Heart left ventricle (tissue), 16 donors: ENCODE results near the gene POLQ. TPM values are rescaled to one million over a fixed set of nuclear protein-coding genes. Genes with fewer than 3 reads are reported as not detected.

Experiments used
- ATAC-seq, 4 donors: fragments of 200-7000 bp; cut with Tn5 transposase; one replicate each; pipeline ENCODE4 v1.9.1; 2020 to 2022; ENCODE audit warnings: moderate library complexity in 4 of 4, mild to moderate bottlenecking in 3 of 4, moderate number of reproducible peaks in 1 of 4
- DNase-seq, 5 donors: peaks; one replicate each; pipeline ENCODE4 v3.0.0-alpha.2; 2020
- H3K27ac ChIP-seq, 12 donors: fragments of 200-600 bp; sonication (generic) in 4 of 12; one replicate each; pipeline versions ENCODE4 v1.5.0 to v1.8.0; 2016 to 2022; ENCODE audit warnings: mild to moderate bottlenecking in 2 of 12
- H3K27me3 ChIP-seq, 9 donors: fragments of 200-600 bp; sonication (generic) in 2 of 9; one replicate each; pipeline versions ENCODE4 v1.5.1 to v1.8.0; 2016 to 2022; ENCODE audit warnings: mild to moderate bottlenecking in 3 of 9
- H3K36me3 ChIP-seq, 9 donors: fragments of 200-600 bp; sonication (generic) in 2 of 9; one replicate each; pipeline versions ENCODE4 v1.5.0 to v1.8.0; 2018 to 2022; ENCODE audit warnings: mild to moderate bottlenecking in 2 of 9
- H3K4me1 ChIP-seq, 12 donors: fragments of 200-600 bp; sonication (generic) in 4 of 12; one replicate each; pipeline versions ENCODE4 v1.5.0 to v1.8.0; 2016 to 2022; ENCODE audit warnings: mild to moderate bottlenecking in 3 of 12
- H3K4me3 ChIP-seq, 12 donors: fragments of 200-600 bp; sonication (generic) in 4 of 12; one replicate each; pipeline versions ENCODE4 v1.5.0 to v1.8.0; 2017 to 2022; ENCODE audit warnings: mild to moderate bottlenecking in 9 of 12, moderate library complexity in 4 of 12
- H3K9me3 ChIP-seq, 12 donors: fragments of 200-600 bp; sonication (generic) in 4 of 12; one replicate each; pipeline versions ENCODE4 v1.5.0 to v1.8.0; 2016 to 2022; ENCODE audit warnings: mild to moderate bottlenecking in 1 of 12
- POLR2A ChIP-seq, 2 donors: fragments of 450-650 bp; IDR thresholded peaks; one replicate each; pipeline ENCODE4 v1.6.1; 2017; ENCODE audit warnings: antibody characterized with exemption in 2 of 2, mild to moderate bottlenecking in 2 of 2, moderate library complexity in 2 of 2
- WGBS, 4 donors: extraction: QIAGEN DNeasy Blood & Tissue Kit in 2 of 4; methylation state at CpG; one replicate each; pipeline versions ENCODE4 v1.1.5 to v1.1.7; 2013 to 2018; 5-methylcytosine and 5-hydroxymethylcytosine counted together
- intact Hi-C, 10 donors: fragments of 100-400 bp; cut with DNase I; formaldehyde crosslinking; loops; one replicate each; pipeline versions ENCODE4 v1.11.1 to v1.14.2; 2022
- polyA plus RNA-seq, 2 donors: library from polyadenylated mRNA; stranded (reverse); fragments of 200-250 nt; gene quantifications; one replicate each; pipeline ENCODE4 v1.2.3, GENCODE V29; 2013
- total RNA-seq, 9 donors: library from RNA; depleted of rRNA in 2 of 9; stranded (reverse); fragments of >200 nt in 2 of 9; fragmentation: NEBNext Ultra II Directional in 3 of 9; extraction: Animal tissue kit (Norgen Biotek cat#: 25700) in 3 of 9; gene quantifications; one replicate each; pipeline versions ENCODE4 v1.1.0 to v1.2.4, GENCODE V29; 2016 to 2023
- TF ChIP-seq, protein P1 (sequence below), 12 donors: fragments of 200-600 bp; sonication (generic) in 4 of 12; IDR thresholded peaks; one replicate each; pipeline versions ENCODE4 v1.5.0 to v1.8.0; 2018 to 2022; ENCODE audit warnings: antibody characterized with exemption in 12 of 12, mild to moderate bottlenecking in 5 of 12
- donor health status: ischemic (EF 13 %, LVEDD 7.1; RV severe dilation, severe dysfunction).
- donor health status: healthy with polysubstance abuse.
- donor health status: DM: no; HTN: yes; CAD: no.
- donor health status: DM: no; HTN: no; CAD: no.
- donor health status: ischemic (EF 25% LVEDD 6.9; RV normal size, moderate dysfunction).
- donor health status: ischemic (EF 25% LVEDD 5.7; RV mildly dilated, moderate dysfunction).
- donor health status: healthy.
- donor health status: DM: yes; HTN: yes; CAD: no.
- donor health status: ischemic (EF 35%, LVEDD 5.7; RV mildly dilated, moderate dysfunction).
- donor health status: nonischemic (EF 11% LVEDD 7.7; RV severe dilation, severe dysfunction).
- donor health status: DM: yes; HTN: yes; CAD: no.
- donor health status: PGD.
- donor health status: ischemic (EF 29% LVEDD 5.4; RV normal size, mild dysfunction).
- donor health status: nonischemic (EF 23%, LVEDD 6.1; RV moderate dilation, normal function).

POLQ gene
- total and polyA plus RNA-seq, 11 donors, result 0.11 to 1.5 (median 0.36) TPM

DNA sequence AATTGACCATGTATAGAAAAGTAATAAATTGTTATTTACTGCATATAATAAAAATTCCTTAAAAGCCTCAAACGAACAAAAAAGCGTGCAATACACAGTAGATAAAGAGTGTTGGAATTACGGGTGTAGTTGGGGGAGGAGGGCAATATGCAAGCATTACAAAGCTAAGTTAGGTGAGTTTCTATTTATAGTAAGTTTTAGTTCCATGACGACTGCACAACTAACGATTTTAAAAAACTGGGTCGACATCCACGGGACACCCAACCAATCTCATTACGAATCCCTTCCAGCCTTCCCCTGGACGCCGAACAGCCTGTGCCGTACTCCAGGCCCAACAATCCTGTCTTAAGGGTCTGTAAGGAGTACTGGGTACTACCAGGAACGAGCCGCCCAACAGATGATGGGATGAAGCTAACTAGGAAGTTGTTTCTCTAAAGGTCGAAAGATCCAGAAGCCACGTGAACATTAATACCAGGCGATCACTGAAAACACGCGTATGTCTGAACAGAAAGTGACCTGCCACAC, 677 bp downstream of the POLQ start:
- intact Hi-C loops, result loop anchor here (5.0 to 10.0 kb wide), 15 partner anchors 102 to 1137 kb away; partner anchors contain the start of genes EAF2 (in 3 of the 10), IQCB1 (in 3 of the 10), FAM162A (in 1 of the 10) and MIX23 (in 1 of the 10)

DNA sequence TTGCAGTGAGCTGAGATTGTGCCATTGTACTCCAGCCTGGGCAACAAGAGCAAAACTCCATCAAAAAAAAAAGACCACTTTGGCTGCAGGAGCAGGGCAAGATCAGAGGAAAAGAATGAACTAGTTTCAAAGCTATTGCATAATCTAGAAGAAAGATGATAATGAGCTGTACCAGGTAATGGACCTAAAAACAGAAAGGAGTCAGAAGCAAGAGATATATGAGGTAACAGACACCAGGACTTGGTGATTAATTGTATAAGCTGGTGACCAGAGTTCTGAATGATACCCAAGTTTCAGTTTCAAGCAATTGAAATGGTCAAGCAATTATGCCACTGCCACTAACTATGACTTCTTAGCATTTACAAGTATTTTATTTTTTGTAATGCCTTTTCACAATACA, 2.9 kb downstream of the POLQ start:
- intact Hi-C loops, result loop anchor here in 6 of 10 donors (10.0 kb wide), 8 partner anchors 112 to 1132 kb away; partner anchors contain the start of genes EAF2 (in 3 of the 6), IQCB1 (in 3 of the 6), FAM162A (in 1 of the 6) and MIX23 (in 1 of the 6)
- no peak for ATAC-seq
- Histone ChIP-seq H3K27me3 (no peaks in the 10 kb centered on the region), H3K4me3 (no peak overlapping the region), H3K4me1 (peaks cover 0 to 15% (median 6%) of the 10 kb centered on the region in 12 donors), H3K36me3 (no peaks in the 10 kb centered on the region), H3K27ac (no peak overlapping the region), H3K9me3 (no peaks in the 10 kb centered on the region)
- TF ChIP-seq, protein P1, sequence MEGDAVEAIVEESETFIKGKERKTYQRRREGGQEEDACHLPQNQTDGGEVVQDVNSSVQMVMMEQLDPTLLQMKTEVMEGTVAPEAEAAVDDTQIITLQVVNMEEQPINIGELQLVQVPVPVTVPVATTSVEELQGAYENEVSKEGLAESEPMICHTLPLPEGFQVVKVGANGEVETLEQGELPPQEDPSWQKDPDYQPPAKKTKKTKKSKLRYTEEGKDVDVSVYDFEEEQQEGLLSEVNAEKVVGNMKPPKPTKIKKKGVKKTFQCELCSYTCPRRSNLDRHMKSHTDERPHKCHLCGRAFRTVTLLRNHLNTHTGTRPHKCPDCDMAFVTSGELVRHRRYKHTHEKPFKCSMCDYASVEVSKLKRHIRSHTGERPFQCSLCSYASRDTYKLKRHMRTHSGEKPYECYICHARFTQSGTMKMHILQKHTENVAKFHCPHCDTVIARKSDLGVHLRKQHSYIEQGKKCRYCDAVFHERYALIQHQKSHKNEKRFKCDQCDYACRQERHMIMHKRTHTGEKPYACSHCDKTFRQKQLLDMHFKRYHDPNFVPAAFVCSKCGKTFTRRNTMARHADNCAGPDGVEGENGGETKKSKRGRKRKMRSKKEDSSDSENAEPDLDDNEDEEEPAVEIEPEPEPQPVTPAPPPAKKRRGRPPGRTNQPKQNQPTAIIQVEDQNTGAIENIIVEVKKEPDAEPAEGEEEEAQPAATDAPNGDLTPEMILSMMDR (IDR thresholded peaks at IDR 0.05), result no peak
- TF ChIP-seq POLR2A (IDR thresholded peaks at IDR 0.05), result no peak
- DNase-seq, result no peak

More for the DNA sequence above, 677 bp downstream of the POLQ start:
- H3K36me3 ChIP-seq, result no peaks in the 10 kb centered on the region
- peak overlapping the region; percentile 33 to 80 (median 62) for H3K4me3 ChIP-seq
- TF ChIP-seq, protein P1 (IDR thresholded peaks at IDR 0.05), result no peak
- TF ChIP-seq POLR2A (IDR thresholded peaks at IDR 0.05), result no peak
- ATAC-seq, result peak in 2 of 4 donors; percentile 5 to 13
- no peaks in the 10 kb centered on the region for H3K27me3 ChIP-seq
- no peak for DNase-seq
- H3K9me3 ChIP-seq, result no peaks in the 10 kb centered on the region
- WGBS, 4 donors, result 3 to 5% (median 4%) methylated on average over 18 of the region's 18 CpGs
- H3K27ac ChIP-seq, result no peak overlapping the region
- peaks cover 0 to 15% (median 6%) of the 10 kb centered on the region in 12 donors for H3K4me1 ChIP-seq

DNA sequence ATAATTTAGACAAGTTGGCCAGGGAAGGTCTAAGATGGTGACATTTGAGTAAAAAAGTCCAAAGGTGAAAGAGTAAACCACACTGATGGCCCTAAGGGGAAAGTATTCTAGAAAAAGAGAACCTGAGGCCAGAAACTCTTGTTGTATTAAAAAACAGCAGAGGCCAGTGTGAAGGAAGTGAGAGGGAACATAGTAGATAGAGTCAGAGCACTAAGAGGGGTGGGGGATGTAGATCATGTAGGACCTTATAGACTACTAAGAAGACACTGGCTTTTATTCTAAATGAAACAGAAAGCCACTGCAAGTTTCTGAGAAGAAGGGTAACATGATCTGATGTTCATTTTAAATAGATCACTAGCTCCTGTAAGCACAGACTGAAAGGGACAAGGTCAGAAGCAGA, 14.5 kb downstream of the POLQ start:
- no peaks in the 10 kb centered on the region for H3K9me3 ChIP-seq
- ATAC-seq, result no peak
- DNase-seq, result no peak
- no peak overlapping the region for H3K4me3 ChIP-seq
- intact Hi-C loops, result no loop called here
- TF ChIP-seq, protein P1 (IDR thresholded peaks at IDR 0.05), result no peak
- no peak for TF ChIP-seq POLR2A (IDR thresholded peaks at IDR 0.05)
- no peaks in the 10 kb centered on the region for H3K36me3 ChIP-seq
- no peaks in the 10 kb centered on the region for H3K27me3 ChIP-seq
- no peak overlapping the region for H3K27ac ChIP-seq
- H3K4me1 ChIP-seq, result no peaks in the 10 kb centered on the region

DNA sequence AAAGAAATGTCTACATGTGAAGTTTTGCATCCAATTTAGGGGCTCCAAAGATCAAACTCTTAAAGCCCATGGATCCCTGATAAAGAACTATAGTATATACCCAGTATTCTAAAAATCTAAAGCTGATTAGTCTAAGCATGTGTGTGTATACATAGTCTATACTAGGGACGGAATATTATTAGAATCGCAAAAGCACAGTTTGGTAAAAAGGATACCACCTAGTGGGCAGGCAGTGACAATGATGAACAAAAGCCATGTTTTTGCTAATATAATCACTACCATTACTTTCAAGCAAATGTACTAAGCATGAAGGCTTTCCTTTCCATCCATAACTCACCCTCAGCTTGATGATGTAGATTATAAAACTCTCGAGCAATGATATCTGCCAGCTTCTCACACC, 16.5 kb downstream of the POLQ start:
- WGBS, 4 donors, result 69 to 80% (median 72%) methylated on average over 3 of the region's 3 CpGs
- no peaks in the 10 kb centered on the region for H3K9me3 ChIP-seq
- no peak for TF ChIP-seq POLR2A (IDR thresholded peaks at IDR 0.05)
- TF ChIP-seq, protein P1 (IDR thresholded peaks at IDR 0.05), result peak in 2 of 12 donors; percentile 12 to 29
- H3K27me3 ChIP-seq, result no peaks in the 10 kb centered on the region
- DNase-seq (no peak), ATAC-seq (no peak)
- no peaks in the 10 kb centered on the region for H3K36me3 ChIP-seq
- no peak overlapping the region for H3K27ac ChIP-seq
- intact Hi-C loops, result no loop called here
- no peak overlapping the region for H3K4me3 ChIP-seq
- H3K4me1 ChIP-seq, result no peaks in the 10 kb centered on the region
